WTC11 (cell line): ENCODE data around the gene CACNG7.

Source experiments
- CREB1 ChIP-seq: sonication (generic); formaldehyde crosslinking; IDR thresholded peaks from 2 replicates; pipeline ENCODE4 v1.8.0; 2023; ENCODE audit warnings: mild to moderate bottlenecking, missing genetic modification reagents
- CREM ChIP-seq: sonication (generic); formaldehyde crosslinking; IDR thresholded peaks from 2 replicates; pipeline ENCODE4 v1.8.1; 2022; ENCODE audit warnings: mild to moderate bottlenecking, missing genetic modification reagents, moderate library complexity
- E2F4 ChIP-seq: sonication (generic); formaldehyde crosslinking; IDR thresholded peaks from 2 replicates; pipeline ENCODE4 v1.8.1; 2022; ENCODE audit warnings: low read depth, mild to moderate bottlenecking, moderate library complexity, missing genetic modification reagents, borderline replicate concordance
- NFATC4 ChIP-seq: fragments of 250-450 bp; sonication (Bioruptor Pico); IDR thresholded peaks from 2 replicates; pipeline ENCODE4 v1.9.0; 2021; ENCODE audit warnings: mild to moderate bottlenecking
- USF2 ChIP-seq: sonication (generic); formaldehyde crosslinking; IDR thresholded peaks from 2 replicates; pipeline ENCODE4 v1.8.1; 2023; ENCODE audit warnings: mild to moderate bottlenecking, missing genetic modification reagents, moderate library complexity
- ZNF416 ChIP-seq: fragments of 250-450 bp; sonication (Bioruptor Pico); IDR thresholded peaks from 2 replicates; pipeline ENCODE4 v1.9.0; 2021; ENCODE audit warnings: mild to moderate bottlenecking, inconsistent platforms
- TF ChIP-seq, protein P1 (sequence below): fragments of 200-600 bp; IDR thresholded peaks from 2 replicates; pipeline ENCODE4 v1.8.0; 2022; ENCODE audit warnings: antibody characterized with exemption

GRCh38 chr19:53980539-53981375, 71.7 kb downstream of the CACNG7 start:
- TF ChIP-seq E2F4 (CRISPR knock-in tag) (no peak), NFATC4 (peak; percentile 80), CREM (CRISPR knock-in tag) (no peak), CREB1 (CRISPR knock-in tag) (no peak), ZNF416 (CRISPR knock-in tag) (no peak), USF2 (no peak)
- TF ChIP-seq, protein P1, sequence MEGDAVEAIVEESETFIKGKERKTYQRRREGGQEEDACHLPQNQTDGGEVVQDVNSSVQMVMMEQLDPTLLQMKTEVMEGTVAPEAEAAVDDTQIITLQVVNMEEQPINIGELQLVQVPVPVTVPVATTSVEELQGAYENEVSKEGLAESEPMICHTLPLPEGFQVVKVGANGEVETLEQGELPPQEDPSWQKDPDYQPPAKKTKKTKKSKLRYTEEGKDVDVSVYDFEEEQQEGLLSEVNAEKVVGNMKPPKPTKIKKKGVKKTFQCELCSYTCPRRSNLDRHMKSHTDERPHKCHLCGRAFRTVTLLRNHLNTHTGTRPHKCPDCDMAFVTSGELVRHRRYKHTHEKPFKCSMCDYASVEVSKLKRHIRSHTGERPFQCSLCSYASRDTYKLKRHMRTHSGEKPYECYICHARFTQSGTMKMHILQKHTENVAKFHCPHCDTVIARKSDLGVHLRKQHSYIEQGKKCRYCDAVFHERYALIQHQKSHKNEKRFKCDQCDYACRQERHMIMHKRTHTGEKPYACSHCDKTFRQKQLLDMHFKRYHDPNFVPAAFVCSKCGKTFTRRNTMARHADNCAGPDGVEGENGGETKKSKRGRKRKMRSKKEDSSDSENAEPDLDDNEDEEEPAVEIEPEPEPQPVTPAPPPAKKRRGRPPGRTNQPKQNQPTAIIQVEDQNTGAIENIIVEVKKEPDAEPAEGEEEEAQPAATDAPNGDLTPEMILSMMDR = no peak
